Raji (cell line): ENCODE results near the gene OXT.

Experiments
- POLR2A ChIP-seq: IDR thresholded peaks from 2 replicates; pipeline ENCODE4 v1.6.1; 2011; ENCODE audit warnings: low read depth, low read length, control low read depth; ENCODE audit not compliant: insufficient read depth

OXT gene

DNA sequence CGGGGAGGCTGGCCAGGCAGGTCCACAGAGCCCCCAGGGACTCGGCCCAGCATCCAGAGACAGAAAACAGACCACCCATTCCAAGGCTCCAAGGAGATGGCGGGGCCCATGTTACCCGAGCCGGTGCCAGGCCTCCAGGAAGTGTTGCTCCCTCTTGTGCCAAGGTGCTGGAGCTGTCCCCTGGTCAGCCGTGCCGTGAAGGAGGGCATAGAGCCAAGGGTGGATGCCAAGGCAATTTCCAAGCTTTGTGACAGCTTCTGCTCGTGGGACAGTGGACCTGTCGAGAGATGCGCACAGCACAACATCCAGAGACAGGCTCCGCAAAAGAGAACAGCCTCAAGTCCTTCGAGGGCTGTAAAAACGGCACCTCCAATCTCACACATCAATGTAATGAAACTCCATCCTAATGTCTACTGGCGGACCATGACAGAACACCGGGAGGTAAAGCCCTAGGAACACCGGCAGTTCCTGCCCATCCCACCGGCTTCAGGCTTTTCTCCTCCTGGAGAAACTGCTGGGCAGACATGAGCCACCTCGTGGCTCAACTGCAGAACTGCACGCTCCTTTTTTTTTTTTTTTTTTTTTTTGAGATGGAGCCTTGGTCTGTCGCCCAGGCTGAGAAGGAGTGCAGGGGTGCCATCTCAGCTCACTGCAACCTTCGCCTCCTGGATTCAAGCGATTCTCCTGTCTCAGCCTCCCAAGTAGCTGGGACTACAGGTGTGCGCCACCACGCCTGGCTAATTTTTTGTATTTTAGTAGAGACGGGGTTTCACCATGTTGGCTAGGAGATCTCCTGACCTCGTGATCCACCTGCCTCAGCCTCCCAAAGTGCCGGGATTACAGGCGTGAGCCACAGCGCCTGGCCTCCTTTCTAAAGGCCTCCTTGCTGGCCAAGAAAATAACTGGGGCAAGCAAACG, 44.0 kb downstream of the OXT start:
- no peak for TF ChIP-seq POLR2A

DNA sequence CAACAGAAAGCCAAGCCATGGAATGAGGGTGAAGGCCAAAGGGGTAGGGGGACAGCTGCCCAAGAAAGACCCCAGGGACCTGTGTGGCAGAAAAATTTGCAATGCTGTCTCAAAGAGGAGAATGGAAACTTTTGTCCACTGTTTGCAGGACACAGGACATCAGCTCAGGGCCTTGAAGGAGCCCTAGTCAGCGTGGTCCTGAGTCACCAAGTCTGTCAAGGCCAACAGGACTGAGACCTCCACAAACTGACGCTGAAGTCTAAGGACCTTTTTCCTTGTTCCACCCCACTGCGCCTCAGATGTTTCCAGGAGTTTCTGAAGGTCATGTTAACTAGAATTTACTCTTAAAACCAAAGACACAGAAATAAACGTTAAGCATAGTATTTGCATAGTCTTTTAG, 44.9 kb downstream of the OXT start:
- no peak for TF ChIP-seq POLR2A

DNA sequence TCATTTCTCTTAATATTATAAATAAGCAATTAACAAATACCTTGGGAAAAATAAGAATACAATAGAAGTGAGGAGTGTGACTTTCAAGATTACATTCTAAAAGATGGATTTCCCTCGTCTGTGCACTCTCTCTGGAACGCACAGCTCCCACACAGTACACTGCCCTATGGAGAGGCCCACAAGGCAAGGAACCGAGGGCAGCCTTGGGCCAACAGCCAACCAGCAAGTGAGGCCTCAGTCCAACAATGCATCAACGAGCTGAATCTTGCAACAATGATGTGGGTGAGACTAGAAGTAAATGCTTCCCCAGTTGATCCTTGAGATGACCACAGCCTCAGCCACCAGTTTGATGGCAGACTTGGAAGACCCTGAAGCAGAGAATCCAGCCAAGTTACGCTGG, 47.6 kb downstream of the OXT start:
- TF ChIP-seq POLR2A: no peak

DNA sequence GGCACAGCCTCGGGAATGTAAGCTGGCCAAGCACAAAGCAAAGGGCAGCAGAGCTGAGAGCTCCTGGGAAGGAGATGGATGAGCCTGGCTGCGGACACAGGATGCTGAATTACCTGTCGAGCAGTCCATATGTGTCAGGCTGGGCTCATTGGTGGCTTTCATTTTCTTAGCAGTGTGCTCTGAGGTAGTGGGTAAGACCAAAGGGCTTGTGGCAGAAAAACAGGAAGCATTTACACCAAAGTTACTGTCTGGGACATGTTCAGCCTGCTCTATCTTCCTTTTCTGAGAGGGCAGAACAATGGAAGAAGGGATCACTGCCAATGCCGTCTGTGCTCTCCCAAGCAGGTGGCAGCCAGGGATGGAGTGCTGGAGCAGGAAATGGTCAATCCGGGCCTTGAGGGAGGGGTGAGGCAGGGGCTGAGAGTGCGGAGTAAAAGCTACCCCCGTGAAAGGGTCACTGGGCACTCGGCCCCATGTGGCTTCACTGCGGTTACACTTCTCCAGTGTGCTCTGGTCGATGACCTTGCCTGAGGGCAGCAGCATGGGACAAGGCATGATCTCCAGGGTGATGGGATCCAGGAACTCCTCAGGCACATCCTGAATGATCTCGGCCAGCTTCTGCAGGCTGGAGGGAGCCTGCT, 50.0 kb downstream of the OXT start:
- TF ChIP-seq POLR2A: no peak
